GM18870 (cell line): ENCODE results near the gene ETV6.

Source experiments
- ATAC-seq: cut with Tn5 transposase; IDR thresholded peaks from one replicate; pipeline ENCODE4 v1.9.1; 2021; ENCODE audit warnings: moderate library complexity; ENCODE audit not compliant: unreplicated experiment

Gene ETV6

GRCh38 chr12:11689591-11690186 lies 40.2 kb downstream of the ETV6 start:
- ATAC-seq, result no peak

- no peak for ATAC-seq
Measured at GRCh38 chr12:11693067-11693466, 43.6 kb downstream of the ETV6 start.

DNA sequence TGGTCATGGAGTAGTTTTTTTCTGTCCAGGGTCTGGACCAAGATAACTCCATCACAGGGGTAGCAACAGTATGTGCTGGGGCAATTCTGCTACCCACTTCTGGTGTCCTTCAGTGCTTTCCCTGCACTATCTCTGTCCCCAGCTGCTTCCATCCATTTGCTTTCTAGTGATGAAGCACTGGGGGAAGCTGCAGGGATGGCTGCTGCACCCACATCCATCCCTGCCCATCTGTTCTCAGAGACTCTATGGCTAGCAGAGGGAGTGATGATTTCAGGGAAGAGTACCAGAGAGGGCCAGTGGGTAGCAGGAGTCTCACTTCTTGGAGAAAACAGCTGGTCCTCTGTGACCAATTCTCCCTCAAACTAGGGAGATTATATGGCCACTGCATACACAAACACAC lies 44.1 kb downstream of the ETV6 start:
- ATAC-seq, result no peak

- no peak for ATAC-seq
Measured at GRCh38 chr12:11694528-11694927, 45.1 kb downstream of the ETV6 start.

- ATAC-seq, result no peak
Measured at GRCh38 chr12:11695321-11695720, 45.8 kb downstream of the ETV6 start.

- no peak for ATAC-seq
Measured at GRCh38 chr12:11696084-11696483, 46.6 kb downstream of the ETV6 start.

GRCh38 chr12:11697131-11697530 lies 47.7 kb downstream of the ETV6 start:
- no peak for ATAC-seq

DNA sequence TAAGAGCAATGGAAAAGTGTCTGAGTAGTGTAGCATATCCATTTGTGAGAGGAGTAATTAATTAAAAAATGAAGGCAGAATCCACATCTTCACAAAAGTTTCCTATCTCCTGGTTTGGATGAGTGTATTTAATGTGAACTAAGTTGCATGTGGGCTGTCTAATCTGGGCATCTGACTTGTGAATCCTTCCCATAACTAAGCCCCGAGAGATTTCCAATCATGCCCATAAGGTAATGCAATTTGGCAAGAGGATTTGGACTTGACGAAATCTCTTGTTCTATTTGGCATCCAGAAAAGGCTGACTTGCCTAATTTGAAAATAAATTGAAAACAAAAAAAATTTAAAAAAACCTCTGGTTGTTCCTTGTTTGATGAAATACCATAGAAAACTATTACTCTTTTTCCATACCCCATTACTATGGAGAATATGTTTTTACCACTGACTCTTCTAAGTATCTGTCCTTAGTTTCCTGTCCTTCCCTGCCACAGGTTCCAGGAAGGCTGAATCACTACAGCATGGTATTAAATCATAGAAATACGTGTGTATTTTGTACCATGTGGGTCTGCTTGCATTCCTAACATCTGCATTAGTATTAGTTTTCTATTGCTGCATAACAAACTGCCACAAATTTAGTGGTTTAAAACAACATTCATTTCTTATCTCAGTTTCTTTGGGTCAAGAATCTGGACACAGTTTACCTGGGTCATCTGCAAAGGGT lies 48.4 kb downstream of the ETV6 start:
- ATAC-seq, result no peak

DNA sequence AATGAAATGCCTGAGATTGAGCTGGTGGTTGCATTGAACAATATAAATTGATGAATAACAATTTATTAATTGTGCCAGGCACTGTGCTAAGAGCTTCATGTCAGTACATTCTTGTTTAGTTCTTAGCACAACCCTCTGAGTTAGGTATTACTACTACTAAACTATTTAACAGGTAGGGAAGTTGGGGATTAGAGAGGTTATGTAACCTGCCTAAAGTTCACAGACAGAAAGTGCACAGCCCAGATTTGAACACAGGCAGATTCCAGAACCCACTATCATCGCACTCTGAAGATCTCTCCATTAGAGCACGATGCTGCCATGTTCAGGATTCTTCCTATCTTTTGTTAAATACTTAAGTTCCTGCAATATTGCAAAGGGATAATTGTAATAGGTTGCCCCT lies 49.3 kb downstream of the ETV6 start:
- no peak for ATAC-seq

- no peak for ATAC-seq
Measured at GRCh38 chr12:11701433-11701832, 52.0 kb downstream of the ETV6 start.

GRCh38 chr12:11702959-11703358 lies 53.5 kb downstream of the ETV6 start:
- ATAC-seq, result peak; percentile 76

DNA sequence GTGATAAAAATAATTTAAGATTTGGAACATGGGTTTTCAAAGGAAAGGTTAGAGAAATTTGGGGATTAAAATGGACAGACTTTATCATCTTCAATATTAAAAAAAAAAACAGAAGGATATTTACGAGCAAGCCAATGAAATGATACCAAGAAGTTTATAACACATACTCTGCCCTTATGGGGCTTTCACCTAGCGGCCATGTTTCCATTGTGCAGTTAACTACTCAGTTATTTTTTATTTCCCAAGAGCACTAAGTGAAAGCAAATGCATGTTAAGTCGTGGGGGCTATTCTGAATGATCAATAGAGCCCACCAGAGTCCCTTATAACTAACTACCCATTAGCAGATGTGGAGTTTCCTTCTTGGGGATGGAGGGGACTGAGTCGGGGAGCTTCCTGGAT lies 53.9 kb downstream of the ETV6 start:
- no peak for ATAC-seq

- ATAC-seq, result no peak
Measured at GRCh38 chr12:11704089-11704488, 54.6 kb downstream of the ETV6 start.

DNA sequence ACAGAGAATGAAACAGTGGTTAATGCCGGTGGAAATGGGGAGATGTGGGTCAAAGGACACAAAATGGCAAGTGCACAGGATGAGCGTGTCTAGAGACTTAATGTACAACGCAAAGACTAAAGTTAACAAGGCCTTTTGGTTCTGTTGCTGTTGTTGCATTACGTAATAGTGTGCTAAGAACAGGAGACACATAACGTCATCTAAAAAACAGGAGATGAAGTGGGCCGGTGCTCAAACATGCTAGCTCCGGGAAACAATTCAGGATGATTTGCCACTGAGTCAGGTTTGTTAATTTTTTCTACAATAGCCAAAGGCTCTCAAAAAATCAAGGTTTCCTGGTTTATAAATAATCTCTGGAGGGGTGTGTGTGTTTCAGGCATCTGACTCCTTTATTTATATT lies 55.5 kb downstream of the ETV6 start:
- no peak for ATAC-seq

- ATAC-seq, result no peak
Measured at GRCh38 chr12:11706509-11707379, 57.3 kb downstream of the ETV6 start.

- no peak for ATAC-seq
Measured at GRCh38 chr12:11707535-11707934, 58.1 kb downstream of the ETV6 start.

DNA sequence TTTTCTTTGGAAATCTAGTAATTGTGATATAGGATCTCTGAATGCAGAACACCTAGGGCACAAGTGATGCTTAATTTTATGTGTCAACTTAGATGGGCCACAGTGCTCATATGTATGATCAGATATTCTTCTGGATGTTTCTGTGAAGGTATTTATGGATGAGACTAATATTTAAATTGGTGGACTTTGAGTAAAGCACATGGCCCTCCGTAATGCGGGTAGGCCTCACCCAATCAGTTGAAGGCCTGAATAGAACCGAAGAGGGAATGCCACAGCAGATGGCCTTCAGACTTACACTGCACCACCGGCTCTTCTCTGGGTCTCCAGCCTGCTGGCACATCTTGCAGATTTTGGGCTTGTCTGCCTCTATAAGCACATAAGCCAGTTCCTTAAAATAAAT lies 60.0 kb downstream of the ETV6 start:
- ATAC-seq, result no peak

- ATAC-seq, result no peak
Measured at GRCh38 chr12:11710431-11710830, 61.0 kb downstream of the ETV6 start.

GRCh38 chr12:11710906-11711305 lies 61.4 kb downstream of the ETV6 start:
- no peak for ATAC-seq

GRCh38 chr12:11711651-11712327 lies 62.3 kb downstream of the ETV6 start:
- no peak for ATAC-seq

GRCh38 chr12:11712491-11712890 lies 63.0 kb downstream of the ETV6 start:
- no peak for ATAC-seq
